ENCODE data around the gene BARD1. TPM values are rescaled to one million over a fixed set of nuclear protein-coding genes. Genes with fewer than 3 reads are reported as not detected.

The BARD1 gene
- total RNA-seq, 1 experiment from 2014 or later: 43.2 TPM

DNA sequence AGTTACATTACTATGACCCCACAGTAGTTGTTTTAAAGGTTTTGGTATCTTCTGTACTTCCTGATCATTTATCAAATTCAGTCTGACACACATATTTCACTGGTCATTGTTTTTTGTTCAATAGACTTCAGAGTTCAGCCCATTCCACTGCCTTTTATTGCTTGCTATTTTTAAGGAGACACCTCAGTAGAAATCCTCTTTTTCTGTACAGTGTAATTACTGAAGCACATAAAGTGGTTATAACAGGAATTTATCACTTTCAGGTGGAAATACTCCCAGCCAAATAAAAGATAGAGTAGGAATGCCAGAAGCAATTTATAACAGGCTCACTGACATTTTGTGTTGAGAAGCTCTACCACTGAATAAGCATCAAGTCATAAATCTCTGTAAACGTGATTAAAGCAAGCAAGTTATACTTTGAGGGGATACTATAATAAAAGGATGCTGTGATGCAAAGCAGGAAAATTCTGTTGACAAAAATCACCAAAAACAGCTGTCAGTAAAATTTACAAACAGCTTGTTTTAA is 6.6 kb upstream of the BARD1 start:
- Mint-ChIP-seq H3K27me3 (ENCODE audit: unreplicated experiment) (no peaks in the 10 kb centered on the region), H3K4me1 (ENCODE audit: low read depth, unreplicated experiment) (peaks cover 3% of the 10 kb centered on the region), H3K9me3 (ENCODE audit: low read depth, unreplicated experiment) (no peaks in the 10 kb centered on the region), H3K36me3 (ENCODE audit: insufficient read depth, unreplicated experiment) (peaks cover 2% of the 10 kb centered on the region), H3K27ac (ENCODE audit: unreplicated experiment) (no peak overlapping the region), H3K4me3 (ENCODE audit: low read depth, unreplicated experiment) (no peak overlapping the region)
- CTCF ChIA-PET: no interaction called here
- intact Hi-C loops (cut with micrococcal nuclease; ENCODE audit: unreplicated experiment): no loop called here
- no peak for DNase-seq
- TF ChIP-seq, protein P1, sequence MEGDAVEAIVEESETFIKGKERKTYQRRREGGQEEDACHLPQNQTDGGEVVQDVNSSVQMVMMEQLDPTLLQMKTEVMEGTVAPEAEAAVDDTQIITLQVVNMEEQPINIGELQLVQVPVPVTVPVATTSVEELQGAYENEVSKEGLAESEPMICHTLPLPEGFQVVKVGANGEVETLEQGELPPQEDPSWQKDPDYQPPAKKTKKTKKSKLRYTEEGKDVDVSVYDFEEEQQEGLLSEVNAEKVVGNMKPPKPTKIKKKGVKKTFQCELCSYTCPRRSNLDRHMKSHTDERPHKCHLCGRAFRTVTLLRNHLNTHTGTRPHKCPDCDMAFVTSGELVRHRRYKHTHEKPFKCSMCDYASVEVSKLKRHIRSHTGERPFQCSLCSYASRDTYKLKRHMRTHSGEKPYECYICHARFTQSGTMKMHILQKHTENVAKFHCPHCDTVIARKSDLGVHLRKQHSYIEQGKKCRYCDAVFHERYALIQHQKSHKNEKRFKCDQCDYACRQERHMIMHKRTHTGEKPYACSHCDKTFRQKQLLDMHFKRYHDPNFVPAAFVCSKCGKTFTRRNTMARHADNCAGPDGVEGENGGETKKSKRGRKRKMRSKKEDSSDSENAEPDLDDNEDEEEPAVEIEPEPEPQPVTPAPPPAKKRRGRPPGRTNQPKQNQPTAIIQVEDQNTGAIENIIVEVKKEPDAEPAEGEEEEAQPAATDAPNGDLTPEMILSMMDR (IDR thresholded peaks at IDR 0.05; ENCODE audit: unreplicated experiment): no peak
- BruUV-seq (replicated peaks): no TSS peak

DNA sequence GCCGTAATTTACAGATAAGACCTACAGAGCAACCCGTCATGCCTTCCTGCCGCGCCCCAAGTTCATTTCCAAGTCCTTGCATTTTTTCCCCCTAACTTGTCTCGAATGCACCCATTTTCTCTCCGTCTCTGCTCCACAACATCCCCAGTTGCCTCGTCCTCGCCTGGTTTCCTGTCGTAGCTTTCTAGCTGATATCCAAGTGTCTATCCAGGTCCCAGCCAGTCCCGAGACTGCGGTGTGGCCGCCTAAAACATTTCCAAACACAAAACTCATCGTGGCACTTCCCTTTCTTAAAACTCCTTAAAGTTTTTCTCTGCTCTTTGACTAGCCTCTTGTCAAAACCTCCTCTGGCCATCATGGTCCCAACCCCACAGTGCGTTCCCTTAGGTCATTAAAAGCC is 1.2 kb upstream of the BARD1 start:
- no peak for DNase-seq
- TF ChIP-seq, protein P1 (IDR thresholded peaks at IDR 0.05; ENCODE audit: unreplicated experiment): no peak
- Mint-ChIP-seq H3K9me3 (ENCODE audit: low read depth, unreplicated experiment) (no peaks in the 10 kb centered on the region), H3K27ac (ENCODE audit: unreplicated experiment) (peak overlapping the region; percentile 56), H3K36me3 (ENCODE audit: insufficient read depth, unreplicated experiment) (peaks cover 46% of the 10 kb centered on the region), H3K27me3 (ENCODE audit: unreplicated experiment) (no peaks in the 10 kb centered on the region), H3K4me3 (ENCODE audit: low read depth, unreplicated experiment) (peak overlapping the region; percentile 68), H3K4me1 (ENCODE audit: low read depth, unreplicated experiment) (peaks cover 20% of the 10 kb centered on the region)
- CTCF ChIA-PET: no interaction called here
- no TSS peak for BruUV-seq (replicated peaks)
- intact Hi-C loops (cut with micrococcal nuclease; ENCODE audit: unreplicated experiment): no loop called here

DNA sequence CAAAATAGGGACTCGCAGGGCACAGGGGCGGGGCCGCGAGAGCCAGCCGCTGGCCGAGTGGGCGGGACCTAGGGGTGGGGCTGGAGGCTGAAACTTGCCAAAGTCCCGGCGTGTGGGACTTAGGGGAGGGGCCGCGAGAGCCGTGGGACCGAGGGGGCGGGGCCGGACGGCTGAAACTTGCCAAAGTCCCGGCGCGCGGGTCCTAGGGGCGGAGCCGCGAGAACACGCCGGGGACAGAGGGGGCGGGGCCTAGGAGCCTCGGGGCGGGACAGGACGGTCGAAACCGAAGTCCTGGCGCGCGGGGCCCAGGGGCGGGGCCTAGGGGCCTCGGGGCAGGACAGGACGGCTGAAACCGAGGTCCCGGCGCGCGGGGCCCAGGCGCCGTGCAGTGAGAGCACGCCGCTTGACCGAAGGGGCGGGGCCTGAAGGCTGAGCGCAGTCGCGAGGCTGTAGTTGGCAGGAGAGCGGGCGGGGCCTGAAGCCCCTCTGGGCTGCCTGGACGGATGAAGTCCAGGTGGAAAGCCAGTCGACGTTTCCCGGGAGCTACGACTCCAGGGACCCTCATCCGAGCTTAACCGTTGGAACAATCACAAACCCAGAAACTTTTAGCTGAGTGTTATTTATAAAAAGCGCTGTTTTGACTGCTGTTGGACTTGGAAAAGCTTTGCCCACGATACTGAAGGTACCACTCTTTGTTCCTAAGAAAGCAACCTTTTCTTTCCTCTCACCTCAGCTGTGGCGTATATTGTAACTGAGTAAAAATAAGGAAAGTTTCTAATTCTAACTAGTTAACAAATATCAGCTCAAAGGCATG is 475 bp upstream of the BARD1 start:
- no TSS peak for BruUV-seq (replicated peaks)
- peak overlapping the region; percentile 68 for H3K4me3 Mint-ChIP-seq (ENCODE audit: low read depth, unreplicated experiment)
- CTCF ChIA-PET: interaction anchor here (0.6 to 0.9 kb wide), 5 partner anchors 51 to 1293 kb away, joined by 3 to 9 read pairs (median 3); no protein-coding TSS in a partner anchor
- TF ChIP-seq, protein P1 (IDR thresholded peaks at IDR 0.05; ENCODE audit: unreplicated experiment): no peak
- no peaks in the 10 kb centered on the region for H3K9me3 Mint-ChIP-seq (ENCODE audit: low read depth, unreplicated experiment)
- intact Hi-C loops (cut with micrococcal nuclease; ENCODE audit: unreplicated experiment): loop anchor here (5.0 to 10.0 kb wide), 2 partner anchors 327 to 1565 kb away; partner anchors contain the start of gene ABCA12
- H3K27me3 Mint-ChIP-seq (ENCODE audit: unreplicated experiment): no peaks in the 10 kb centered on the region
- peak; percentile 100 for DNase-seq
- peak overlapping the region; percentile 56 for H3K27ac Mint-ChIP-seq (ENCODE audit: unreplicated experiment)
- H3K36me3 Mint-ChIP-seq (ENCODE audit: insufficient read depth, unreplicated experiment): peaks cover 47% of the 10 kb centered on the region
- H3K4me1 Mint-ChIP-seq (ENCODE audit: low read depth, unreplicated experiment): peaks cover 27% of the 10 kb centered on the region

DNA sequence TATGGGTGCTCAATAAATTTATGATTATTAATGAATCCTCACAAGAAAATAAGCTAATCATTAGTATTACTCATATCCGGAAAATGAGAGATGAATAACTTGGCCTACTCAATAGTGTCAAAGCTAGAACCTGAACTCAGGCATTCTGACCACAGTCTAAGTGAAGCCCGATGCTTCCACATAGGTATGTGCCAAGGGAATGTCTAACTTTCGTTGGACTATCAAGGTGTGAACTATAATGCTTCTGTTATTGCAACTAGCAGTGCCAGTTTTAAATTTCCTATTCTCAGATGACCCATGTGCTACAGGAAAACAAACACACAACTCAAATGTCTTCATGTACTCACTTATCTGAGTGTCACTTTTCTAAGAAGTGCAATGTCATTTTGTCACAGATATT is 1.8 kb downstream of the BARD1 start:
- peaks cover 30% of the 10 kb centered on the region for H3K4me1 Mint-ChIP-seq (ENCODE audit: low read depth, unreplicated experiment)
- peak overlapping the region; percentile 68 for H3K4me3 Mint-ChIP-seq (ENCODE audit: low read depth, unreplicated experiment)
- H3K27me3 Mint-ChIP-seq (ENCODE audit: unreplicated experiment): no peaks in the 10 kb centered on the region

More for the DNA sequence above, 1.8 kb downstream of the BARD1 start:
- intact Hi-C loops (cut with micrococcal nuclease; ENCODE audit: unreplicated experiment): loop anchor here (5.0 to 10.0 kb wide), 2 partner anchors 330 to 1563 kb away; partner anchors contain the start of gene ABCA12
- Mint-ChIP-seq H3K27ac (ENCODE audit: unreplicated experiment) (peak overlapping the region; percentile 22), H3K36me3 (ENCODE audit: insufficient read depth, unreplicated experiment) (peaks cover 51% of the 10 kb centered on the region), H3K9me3 (ENCODE audit: low read depth, unreplicated experiment) (no peaks in the 10 kb centered on the region)
- no peak for DNase-seq
- BruUV-seq (replicated peaks): no TSS peak
- CTCF ChIA-PET: interaction anchor here (0.8 kb wide), 1 partner anchor 23 kb away, joined by 3 read pairs; no protein-coding TSS in a partner anchor
- TF ChIP-seq, protein P1 (IDR thresholded peaks at IDR 0.05; ENCODE audit: unreplicated experiment): no peak

All from Calu3 (cell line).